ENCODE measurements around the gene ITIH5. TPM values are rescaled to one million over a fixed set of nuclear protein-coding genes. Genes with fewer than 3 reads are reported as not detected.

The ITIH5 gene
- total RNA-seq, 2 experiments from 2014 or later: not detected

- H3K4me1 Mint-ChIP-seq (ENCODE audit: low read depth): peaks cover 62% of the 10 kb centered on the region
- CTCF ChIA-PET: interaction anchor here (1.9 to 7.6 kb wide), 2 partner anchors 12 to 166 kb away, joined by 5 to 132 read pairs; no protein-coding TSS in a partner anchor
- POLR2A ChIA-PET: no interaction called here
- H3K36me3 Mint-ChIP-seq (ENCODE audit: low read depth): peaks cover 16% of the 10 kb centered on the region
- H3K9me3 Mint-ChIP-seq (ENCODE audit: insufficient read depth): peaks cover 3% of the 10 kb centered on the region
- H3K27me3 Mint-ChIP-seq (ENCODE audit: low read depth): no peaks in the 10 kb centered on the region
- H3K4me3 Mint-ChIP-seq: no peak overlapping the region
- H3K27ac Mint-ChIP-seq: peak overlapping the region; percentile 30
- DNase-seq (no peak), ATAC-seq (no peak)
Observed at GRCh38 chr10:7520507-7521485, 146.0 kb downstream of the ITIH5 start.

DNA sequence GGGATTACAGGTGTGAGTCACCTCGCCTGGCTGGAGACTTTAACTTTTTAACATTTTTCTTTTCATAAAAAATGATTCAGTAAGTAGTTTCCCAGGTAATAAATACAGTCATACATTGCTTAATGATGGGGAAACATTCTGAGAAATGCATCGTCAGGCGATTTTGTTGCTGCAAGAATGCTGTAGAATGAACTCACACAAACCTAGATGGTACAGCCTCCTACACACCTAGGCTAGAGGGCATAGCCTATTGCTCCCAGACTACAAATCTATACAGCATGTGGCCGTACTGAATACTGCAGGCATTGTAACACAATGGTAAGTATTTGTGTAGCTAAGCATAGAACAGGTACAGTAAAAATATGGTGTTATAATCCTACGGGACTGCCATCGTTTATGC is 147.4 kb downstream of the ITIH5 start:
- POLR2A ChIA-PET: no interaction called here
- Mint-ChIP-seq H3K27ac (no peak overlapping the region), H3K36me3 (ENCODE audit: low read depth) (peaks cover 16% of the 10 kb centered on the region), H3K4me1 (ENCODE audit: low read depth) (peaks cover 66% of the 10 kb centered on the region), H3K4me3 (no peak overlapping the region), H3K27me3 (ENCODE audit: low read depth) (no peaks in the 10 kb centered on the region), H3K9me3 (ENCODE audit: insufficient read depth) (peaks cover 3% of the 10 kb centered on the region)
- ATAC-seq: no peak
- DNase-seq: no peak
- CTCF ChIA-PET: interaction anchor here (1.9 to 7.6 kb wide), 2 partner anchors 11 to 167 kb away, joined by 5 to 132 read pairs; no protein-coding TSS in a partner anchor

DNA sequence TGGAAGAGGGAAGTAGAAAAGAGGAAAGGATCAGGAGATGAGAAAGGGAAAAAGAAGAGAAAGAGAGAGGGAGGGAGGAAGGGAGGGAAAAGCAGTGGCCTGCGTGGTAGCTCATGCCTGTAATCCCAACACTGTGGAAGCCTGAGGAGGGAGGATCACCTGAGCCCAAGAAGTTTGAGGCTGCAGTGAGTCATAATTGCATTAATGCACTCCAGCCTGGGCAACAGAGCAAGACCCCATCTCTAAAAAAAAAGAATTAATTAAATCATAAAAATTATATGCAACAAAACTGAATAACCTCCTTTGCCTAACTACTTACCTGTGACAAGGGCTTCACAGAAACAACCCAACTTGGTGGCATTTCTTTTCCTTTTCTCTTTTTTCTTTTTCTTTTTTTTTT is 148.1 kb downstream of the ITIH5 start:
- ChIA-PET CTCF (no interaction called here), POLR2A (no interaction called here)
- peaks cover 3% of the 10 kb centered on the region for H3K9me3 Mint-ChIP-seq (ENCODE audit: insufficient read depth)
- no peak overlapping the region for H3K4me3 Mint-ChIP-seq
- ATAC-seq (no peak), DNase-seq (no peak)
- H3K27ac Mint-ChIP-seq: no peak overlapping the region
- peaks cover 66% of the 10 kb centered on the region for H3K4me1 Mint-ChIP-seq (ENCODE audit: low read depth)
- peaks cover 11% of the 10 kb centered on the region for H3K36me3 Mint-ChIP-seq (ENCODE audit: low read depth)
- no peaks in the 10 kb centered on the region for H3K27me3 Mint-ChIP-seq (ENCODE audit: low read depth)

DNA sequence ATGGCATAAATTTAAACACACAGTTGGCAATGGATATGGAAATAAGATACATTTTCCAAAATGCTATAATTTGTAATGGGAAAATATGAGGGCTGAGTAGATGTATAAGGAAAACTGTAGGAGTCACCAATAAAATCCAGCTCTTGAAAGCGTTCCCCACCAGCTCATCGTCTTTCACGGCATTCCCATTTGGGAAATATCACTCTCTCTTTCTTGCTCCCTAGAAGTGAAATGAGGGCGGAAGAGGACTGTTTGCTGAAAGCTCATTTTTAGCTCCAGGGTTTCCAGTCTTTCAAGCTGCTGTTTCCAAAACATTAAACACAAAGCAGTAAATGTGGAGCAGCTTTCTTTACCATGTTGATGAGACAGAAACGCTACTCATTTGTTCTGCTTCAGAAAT is 151.3 kb downstream of the ITIH5 start:
- peaks cover 16% of the 10 kb centered on the region for H3K9me3 Mint-ChIP-seq (ENCODE audit: insufficient read depth)
- H3K4me3 Mint-ChIP-seq: no peak overlapping the region
- ChIA-PET CTCF (interaction anchor here (4.2 kb wide), 1 partner anchor 10 kb away, joined by 28 read pairs; no protein-coding TSS in a partner anchor), POLR2A (no interaction called here)
- DNase-seq (no peak), ATAC-seq (no peak)
- peaks cover 18% of the 10 kb centered on the region for H3K36me3 Mint-ChIP-seq (ENCODE audit: low read depth)
- H3K4me1 Mint-ChIP-seq (ENCODE audit: low read depth): peaks cover 62% of the 10 kb centered on the region
- no peak overlapping the region for H3K27ac Mint-ChIP-seq
- no peaks in the 10 kb centered on the region for H3K27me3 Mint-ChIP-seq (ENCODE audit: low read depth)

GRCh38 chr10:7513936-7514335 is 152.8 kb downstream of the ITIH5 start:
- Mint-ChIP-seq H3K27me3 (ENCODE audit: low read depth) (no peaks in the 10 kb centered on the region), H3K36me3 (ENCODE audit: low read depth) (peaks cover 31% of the 10 kb centered on the region), H3K9me3 (ENCODE audit: insufficient read depth) (peaks cover 30% of the 10 kb centered on the region), H3K4me1 (ENCODE audit: low read depth) (peaks cover 74% of the 10 kb centered on the region), H3K27ac (no peak overlapping the region), H3K4me3 (no peak overlapping the region)
- DNase-seq: no peak
- ChIA-PET POLR2A (interaction anchor here (0.7 kb wide), 1 partner anchor 30 kb away, joined by 3 read pairs; no protein-coding TSS in a partner anchor), CTCF (interaction anchor here (0.9 to 4.2 kb wide), 3 partner anchors 11 to 88 kb away, joined by 3 to 28 read pairs (median 3); no protein-coding TSS in a partner anchor)
- no peak for ATAC-seq

DNA sequence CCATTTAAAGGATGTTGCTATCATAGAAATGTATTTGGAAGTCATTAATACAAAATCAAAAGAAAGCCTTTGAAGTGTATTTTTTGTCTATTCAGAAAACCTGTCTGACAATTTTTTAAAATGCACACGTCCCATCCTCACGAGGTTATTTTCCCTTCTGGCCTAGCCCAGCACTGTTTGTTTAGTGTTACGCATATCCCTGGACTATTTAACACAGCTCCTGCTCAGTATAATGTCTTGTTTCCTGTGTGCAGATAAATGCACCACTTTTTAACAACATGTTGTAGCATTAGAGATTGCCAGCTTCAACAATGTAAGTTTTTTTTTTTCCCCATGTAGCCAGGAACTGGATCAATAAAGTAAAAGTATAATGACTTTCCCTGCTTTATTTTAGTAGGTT is 153.3 kb downstream of the ITIH5 start:
- H3K4me1 Mint-ChIP-seq (ENCODE audit: low read depth): peaks cover 78% of the 10 kb centered on the region
- peaks cover 35% of the 10 kb centered on the region for H3K9me3 Mint-ChIP-seq (ENCODE audit: insufficient read depth)

GRCh38 chr10:7512487-7512886 is 154.3 kb downstream of the ITIH5 start:
- no peak overlapping the region for H3K4me3 Mint-ChIP-seq
- ATAC-seq (no peak), DNase-seq (no peak)
- H3K27ac Mint-ChIP-seq: peak overlapping the region; percentile 67
- H3K4me1 Mint-ChIP-seq (ENCODE audit: low read depth): peaks cover 79% of the 10 kb centered on the region
- H3K36me3 Mint-ChIP-seq (ENCODE audit: low read depth): peaks cover 41% of the 10 kb centered on the region
- H3K27me3 Mint-ChIP-seq (ENCODE audit: low read depth): no peaks in the 10 kb centered on the region
- CTCF ChIA-PET: no interaction called here
- peaks cover 42% of the 10 kb centered on the region for H3K9me3 Mint-ChIP-seq (ENCODE audit: insufficient read depth)
- POLR2A ChIA-PET: interaction anchor here (0.8 kb wide), 1 partner anchor 28 kb away, joined by 4 read pairs; no protein-coding TSS in a partner anchor

More for the DNA sequence above, 153.3 kb downstream of the ITIH5 start:
- DNase-seq (no peak), ATAC-seq (no peak)
- ChIA-PET POLR2A (interaction anchor here (0.6 to 0.7 kb wide), 2 partner anchors 29 to 679 kb away, joined by 3 read pairs; no protein-coding TSS in a partner anchor), CTCF (interaction anchor here (0.9 to 4.2 kb wide), 3 partner anchors 12 to 88 kb away, joined by 3 to 28 read pairs (median 3); no protein-coding TSS in a partner anchor)
- Mint-ChIP-seq H3K27me3 (ENCODE audit: low read depth) (no peaks in the 10 kb centered on the region), H3K27ac (no peak overlapping the region), H3K4me3 (no peak overlapping the region), H3K36me3 (ENCODE audit: low read depth) (peaks cover 36% of the 10 kb centered on the region)

DNA sequence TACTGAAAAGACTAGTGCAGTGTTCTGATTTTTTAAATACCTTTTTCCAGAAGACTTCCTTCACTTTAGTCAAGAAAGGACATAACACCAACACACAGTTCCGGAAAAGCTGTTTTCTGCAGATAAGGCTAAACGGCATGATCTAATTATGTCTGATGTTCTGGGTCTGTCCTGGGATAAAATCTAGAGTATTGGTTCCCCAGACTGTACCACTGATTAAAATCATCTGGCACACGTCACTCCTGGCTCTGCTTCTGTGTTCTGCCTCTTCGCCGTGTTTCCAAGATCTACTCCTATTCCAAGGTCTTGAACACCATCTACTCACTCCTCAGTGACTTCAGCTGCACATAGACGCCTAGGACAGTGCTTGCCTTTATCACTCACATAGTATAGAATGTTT is 155.2 kb downstream of the ITIH5 start:
- H3K4me1 Mint-ChIP-seq (ENCODE audit: low read depth): peaks cover 83% of the 10 kb centered on the region

More for the DNA sequence above, 155.2 kb downstream of the ITIH5 start:
- ChIA-PET POLR2A (no interaction called here), CTCF (interaction anchor here (1.4 kb wide), 1 partner anchor 14 kb away, joined by 4 read pairs; no protein-coding TSS in a partner anchor)
- DNase-seq (no peak), ATAC-seq (no peak)
- Mint-ChIP-seq H3K36me3 (ENCODE audit: low read depth) (peaks cover 49% of the 10 kb centered on the region), H3K9me3 (ENCODE audit: insufficient read depth) (peaks cover 45% of the 10 kb centered on the region), H3K27ac (no peak overlapping the region), H3K4me3 (no peak overlapping the region), H3K27me3 (ENCODE audit: low read depth) (no peaks in the 10 kb centered on the region)

Other genes starting within 250 kb of the ITIH5 start
- not detected for gene ITIH2, start 36.4 kb upstream of the ITIH5 start, total RNA-seq
- 10 to 100 TPM; 14.8 to 17.5 TPM for gene KIN, start 121.0 kb upstream of the ITIH5 start, total RNA-seq
- gene ATP5F1C, start 121.2 kb upstream of the ITIH5 start, total RNA-seq: 100 to 1,000 TPM; 291 to 293 TPM
- 10 to 100 TPM; 13.7 to 14.6 TPM for gene TAF3, start 151.5 kb upstream of the ITIH5 start, total RNA-seq

Measured in activated CD8-positive, alpha-beta T cell treated with anti-CD3 and anti-CD28 coated beads, Interleukin-2, amount 10 ng/mL, durations not matched to agents 7 days and 5 days (primary cell).